ENCODE data around the gene TICRR.

DNA sequence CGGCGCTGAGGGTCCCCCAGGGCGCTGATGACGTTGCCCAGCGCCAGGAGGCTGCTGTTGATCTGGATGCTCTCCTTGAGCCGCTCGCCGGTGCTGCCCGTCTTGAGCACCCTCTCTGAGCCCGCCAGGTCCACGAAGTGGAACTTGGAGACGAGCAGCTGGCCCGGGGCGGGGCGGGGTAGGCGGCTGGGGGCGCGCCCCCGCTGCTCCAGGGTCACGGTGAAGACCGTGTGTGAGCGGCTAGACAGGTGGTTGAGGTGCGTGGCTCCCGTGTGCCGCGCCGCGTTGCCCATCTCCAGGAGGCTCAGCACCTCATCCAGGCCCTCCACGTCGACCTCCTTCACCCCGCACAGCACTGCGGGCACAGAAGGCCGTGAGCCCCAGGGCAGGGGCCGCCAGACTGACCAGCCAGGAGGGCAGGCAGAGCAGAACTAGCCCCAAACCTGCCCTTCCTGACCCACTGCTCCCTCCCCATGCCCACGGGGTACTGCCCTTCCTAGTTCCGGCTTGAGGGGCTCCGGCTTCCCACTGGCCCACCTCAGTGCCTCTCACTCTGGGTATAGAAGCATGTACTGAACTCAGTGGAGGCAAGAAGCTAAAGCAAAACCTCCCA lies 73.8 kb downstream of the TICRR start:
- TF ChIP-seq, protein P1, sequence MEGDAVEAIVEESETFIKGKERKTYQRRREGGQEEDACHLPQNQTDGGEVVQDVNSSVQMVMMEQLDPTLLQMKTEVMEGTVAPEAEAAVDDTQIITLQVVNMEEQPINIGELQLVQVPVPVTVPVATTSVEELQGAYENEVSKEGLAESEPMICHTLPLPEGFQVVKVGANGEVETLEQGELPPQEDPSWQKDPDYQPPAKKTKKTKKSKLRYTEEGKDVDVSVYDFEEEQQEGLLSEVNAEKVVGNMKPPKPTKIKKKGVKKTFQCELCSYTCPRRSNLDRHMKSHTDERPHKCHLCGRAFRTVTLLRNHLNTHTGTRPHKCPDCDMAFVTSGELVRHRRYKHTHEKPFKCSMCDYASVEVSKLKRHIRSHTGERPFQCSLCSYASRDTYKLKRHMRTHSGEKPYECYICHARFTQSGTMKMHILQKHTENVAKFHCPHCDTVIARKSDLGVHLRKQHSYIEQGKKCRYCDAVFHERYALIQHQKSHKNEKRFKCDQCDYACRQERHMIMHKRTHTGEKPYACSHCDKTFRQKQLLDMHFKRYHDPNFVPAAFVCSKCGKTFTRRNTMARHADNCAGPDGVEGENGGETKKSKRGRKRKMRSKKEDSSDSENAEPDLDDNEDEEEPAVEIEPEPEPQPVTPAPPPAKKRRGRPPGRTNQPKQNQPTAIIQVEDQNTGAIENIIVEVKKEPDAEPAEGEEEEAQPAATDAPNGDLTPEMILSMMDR (IDR thresholded peaks at IDR 0.05; ENCODE audit: low read length), result no peak
- no peak for TF ChIP-seq EZH2 (optimal IDR thresholded peaks at IDR 0.05; ENCODE audit: low read depth, low read length)
